Esophagus (tissue), 2 donors: ENCODE measurements around the gene IFNK. TPM values are rescaled to one million over a fixed set of nuclear protein-coding genes. Genes with fewer than 3 reads are reported as not detected.

Experiments
- H3K27ac ChIP-seq, 2 donors: one replicate each; pipeline ENCODE4 v1.5.1; 2013; ENCODE audit warnings: low read depth in 2 of 2, mild to moderate bottlenecking in 2 of 2, inconsistent platforms in 1 of 2, low read length in 1 of 2, moderate library complexity in 1 of 2
- H3K27me3 ChIP-seq, 2 donors: one replicate each; pipeline ENCODE4 v1.6.1; 2013; ENCODE audit warnings: low read length in 2 of 2, control low read depth in 1 of 2, mild to moderate bottlenecking in 1 of 2; ENCODE audit not compliant: insufficient read depth in 2 of 2, control insufficient read depth in 1 of 2
- H3K36me3 ChIP-seq, 2 donors: one replicate each; pipeline ENCODE4 v1.6.1; 2013; ENCODE audit warnings: low read length in 1 of 2; ENCODE audit not compliant: control insufficient read depth in 2 of 2, insufficient read depth in 2 of 2
- H3K4me1 ChIP-seq, 2 donors: one replicate each; pipeline ENCODE4 v1.6.1; 2013; ENCODE audit warnings: low read length in 1 of 2; ENCODE audit not compliant: control insufficient read depth in 2 of 2, insufficient read depth in 2 of 2
- H3K4me3 ChIP-seq, 2 donors: one replicate each; pipeline ENCODE4 v1.5.1; 2013; ENCODE audit warnings: low read length in 2 of 2, mild to moderate bottlenecking in 2 of 2, low read depth in 1 of 2, moderate library complexity in 1 of 2
- H3K9me3 ChIP-seq, 2 donors: one replicate each; pipeline ENCODE4 v1.6.1; 2013; ENCODE audit warnings: mild to moderate bottlenecking in 2 of 2, low read depth in 1 of 2, low read length in 1 of 2, moderate library complexity in 1 of 2; ENCODE audit not compliant: control insufficient read depth in 2 of 2, insufficient read depth in 1 of 2
- WGBS, 2 donors: extraction: QIAGEN DNeasy Blood & Tissue Kit; methylation state at CpG; one replicate each; pipeline ENCODE4 v1.1.7; 2013; 5-methylcytosine and 5-hydroxymethylcytosine counted together
- polyA plus RNA-seq, 2 donors: library from polyadenylated mRNA; stranded (reverse); fragments of 200-250 nt; gene quantifications; one replicate each; pipeline ENCODE4 v1.2.3, GENCODE V29; 2013
- donor health status: healthy with polysubstance abuse.
- donor health status: Bipolar disorder and iron deficiency.

IFNK gene
- polyA plus RNA-seq, 2 donors = not detected

GRCh38 chr9:27505744-27506161 lies 18.3 kb upstream of the IFNK start:
- peak overlapping the region in 1 of 2 donors; percentile 20 for H3K27ac ChIP-seq
- 39 to 53% methylated on average over 5 of the region's 5 CpGs for WGBS, 2 donors
- no peaks in the 10 kb centered on the region for H3K36me3 ChIP-seq
- H3K4me1 ChIP-seq = no peaks in the 10 kb centered on the region
- H3K4me3 ChIP-seq = no peak overlapping the region
- no peaks in the 10 kb centered on the region for H3K27me3 ChIP-seq
- H3K9me3 ChIP-seq = no peaks in the 10 kb centered on the region

- no peak overlapping the region for H3K4me3 ChIP-seq
- no peaks in the 10 kb centered on the region for H3K27me3 ChIP-seq
- no peaks in the 10 kb centered on the region for H3K36me3 ChIP-seq
- 56 to 65% methylated on average over 2 of the region's 2 CpGs for WGBS, 2 donors
- H3K27ac ChIP-seq = no peak overlapping the region
- no peaks in the 10 kb centered on the region for H3K9me3 ChIP-seq
- no peaks in the 10 kb centered on the region for H3K4me1 ChIP-seq
These were observed 17.1 kb upstream of the IFNK start for GRCh38 chr9:27506981-27507380.

- no peak overlapping the region for H3K4me3 ChIP-seq
- no peaks in the 10 kb centered on the region for H3K27me3 ChIP-seq
- H3K36me3 ChIP-seq = no peaks in the 10 kb centered on the region
- H3K4me1 ChIP-seq = no peaks in the 10 kb centered on the region
- no peak overlapping the region for H3K27ac ChIP-seq
- no peaks in the 10 kb centered on the region for H3K9me3 ChIP-seq
- WGBS, 2 donors = 84 to 91% methylated on average over 2 of the region's 2 CpGs
These were observed 13.3 kb upstream of the IFNK start for GRCh38 chr9:27510780-27511179.

GRCh38 chr9:27511771-27512170 lies 12.3 kb upstream of the IFNK start:
- H3K36me3 ChIP-seq = no peaks in the 10 kb centered on the region
- H3K4me1 ChIP-seq = no peaks in the 10 kb centered on the region
- no peaks in the 10 kb centered on the region for H3K9me3 ChIP-seq
- WGBS, 2 donors = 92 to 95% methylated on average over 2 of the region's 2 CpGs
- H3K27ac ChIP-seq = no peak overlapping the region
- H3K27me3 ChIP-seq = no peaks in the 10 kb centered on the region
- H3K4me3 ChIP-seq = no peak overlapping the region

GRCh38 chr9:27514551-27514950 lies 9.5 kb upstream of the IFNK start:
- Histone ChIP-seq H3K4me3 (no peak overlapping the region), H3K4me1 (no peaks in the 10 kb centered on the region), H3K27me3 (no peaks in the 10 kb centered on the region), H3K27ac (no peak overlapping the region), H3K36me3 (no peaks in the 10 kb centered on the region), H3K9me3 (no peaks in the 10 kb centered on the region)
- WGBS, 2 donors = 83 to 84% methylated on average over 2 of the region's 2 CpGs

GRCh38 chr9:27518006-27518405 lies 6.1 kb upstream of the IFNK start:
- no peak overlapping the region for H3K4me3 ChIP-seq
- no peaks in the 10 kb centered on the region for H3K36me3 ChIP-seq
- H3K9me3 ChIP-seq = no peaks in the 10 kb centered on the region
- no peak overlapping the region for H3K27ac ChIP-seq
- H3K27me3 ChIP-seq = no peaks in the 10 kb centered on the region
- WGBS, 2 donors = 93 to 96% methylated on average over 2 of the region's 2 CpGs
- H3K4me1 ChIP-seq = no peaks in the 10 kb centered on the region

- WGBS, 2 donors = 93 to 96% methylated on average over 4 of the region's 4 CpGs
- Histone ChIP-seq H3K4me1 (no peaks in the 10 kb centered on the region), H3K27ac (no peak overlapping the region), H3K27me3 (no peaks in the 10 kb centered on the region), H3K9me3 (no peaks in the 10 kb centered on the region), H3K36me3 (no peaks in the 10 kb centered on the region), H3K4me3 (no peak overlapping the region)
These were observed 5.3 kb upstream of the IFNK start for GRCh38 chr9:27518809-27519208.

GRCh38 chr9:27519466-27520465 lies 4.3 kb upstream of the IFNK start:
- Histone ChIP-seq H3K27ac (peak overlapping the region in 1 of 2 donors; percentile 15), H3K9me3 (no peaks in the 10 kb centered on the region), H3K36me3 (no peaks in the 10 kb centered on the region), H3K4me1 (no peaks in the 10 kb centered on the region), H3K4me3 (no peak overlapping the region), H3K27me3 (no peaks in the 10 kb centered on the region)
- 55 to 67% methylated on average over 10 of the region's 10 CpGs for WGBS, 2 donors

- H3K27me3 ChIP-seq = no peaks in the 10 kb centered on the region
- no peaks in the 10 kb centered on the region for H3K36me3 ChIP-seq
- H3K9me3 ChIP-seq = no peaks in the 10 kb centered on the region
- no peak overlapping the region for H3K27ac ChIP-seq
- WGBS, 2 donors = 81 to 88% methylated on average over 4 of the region's 4 CpGs
- no peak overlapping the region for H3K4me3 ChIP-seq
- H3K4me1 ChIP-seq = no peaks in the 10 kb centered on the region
These were observed 3.1 kb upstream of the IFNK start for GRCh38 chr9:27520986-27521385.

GRCh38 chr9:27523141-27523540 lies 949 bp upstream of the IFNK start:
- Histone ChIP-seq H3K27me3 (no peaks in the 10 kb centered on the region), H3K36me3 (no peaks in the 10 kb centered on the region)

More at GRCh38 chr9:27523141-27523540, 949 bp upstream of the IFNK start:
- Histone ChIP-seq H3K4me3 (no peak overlapping the region), H3K27ac (no peak overlapping the region), H3K9me3 (no peaks in the 10 kb centered on the region), H3K4me1 (peaks cover 0 to under 1% of the 10 kb centered on the region in 2 donors)
